Trophoblast cell (in vitro differentiated cells and primary cell): Measurements from ENCODE around the gene TMOD3.

ENCODE experiments used
- DNase-seq, 2 donors: peaks; one replicate each; pipeline ENCODE4 v3.0.0-alpha.2; 2016
- H2AFZ ChIP-seq: 2 replicates; pipeline ENCODE4 v1.6.1; 2013; ENCODE audit warnings: low read length, moderate library complexity, mild to moderate bottlenecking; ENCODE audit not compliant: insufficient read depth, poor library complexity
- H2AK5ac ChIP-seq: 2 replicates; pipeline ENCODE4 v1.6.1; 2013; ENCODE audit warnings: mild to moderate bottlenecking, low read length
- H2BK120ac ChIP-seq: 2 replicates; pipeline ENCODE4 v1.6.1; 2013; ENCODE audit warnings: low read length, mild to moderate bottlenecking, moderate library complexity; ENCODE audit not compliant: insufficient read depth, poor library complexity
- H2BK12ac ChIP-seq: 2 replicates; pipeline ENCODE4 v1.6.1; 2013; ENCODE audit warnings: mild to moderate bottlenecking, low read length, moderate library complexity
- H2BK5ac ChIP-seq: 2 replicates; pipeline ENCODE4 v1.6.1; 2013; ENCODE audit warnings: low read length, low read depth, moderate library complexity, mild to moderate bottlenecking; ENCODE audit not compliant: poor library complexity
- H3K14ac ChIP-seq: 2 replicates; pipeline ENCODE4 v1.6.1; 2013; ENCODE audit warnings: mild to moderate bottlenecking, low read length
- H3K18ac ChIP-seq: 2 replicates; pipeline ENCODE4 v1.6.1; 2013; ENCODE audit warnings: mild to moderate bottlenecking, low read length
- H3K23ac ChIP-seq: 2 replicates; pipeline ENCODE4 v1.6.1; 2013; ENCODE audit warnings: low read length
- H3K27ac ChIP-seq: 2 replicates; pipeline ENCODE4 v1.5.1; 2013; ENCODE audit warnings: low read depth, mild to moderate bottlenecking, inconsistent platforms, low read length, moderate library complexity
- H3K27me3 ChIP-seq: 2 replicates; pipeline ENCODE4 v1.6.1; 2013; ENCODE audit warnings: inconsistent platforms, mild to moderate bottlenecking, low read length, moderate library complexity; ENCODE audit not compliant: insufficient read depth
- H3K36me3 ChIP-seq, 2 experiments: 1 replicate in 1 of 2; 2 replicates in 1 of 2; pipeline ENCODE4 v1.6.1; 2013; ENCODE audit warnings: low read length in 2 of 2, mild to moderate bottlenecking in 2 of 2, moderate library complexity in 1 of 2; ENCODE audit not compliant: insufficient read depth in 2 of 2, control insufficient read depth in 1 of 2
- H3K4ac ChIP-seq: 2 replicates; pipeline ENCODE4 v1.6.1; 2013; ENCODE audit warnings: low read depth, mild to moderate bottlenecking, low read length, moderate library complexity
- H3K4me1 ChIP-seq, 2 experiments: 1 replicate in 1 of 2; 2 replicates in 1 of 2; pipeline ENCODE4 v1.6.1; 2013; ENCODE audit warnings: low read length in 2 of 2, mild to moderate bottlenecking in 2 of 2, moderate library complexity in 1 of 2; ENCODE audit not compliant: insufficient read depth in 2 of 2, control insufficient read depth in 1 of 2
- H3K4me2 ChIP-seq: 2 replicates; pipeline ENCODE4 v1.6.1; 2013; ENCODE audit warnings: inconsistent platforms, mild to moderate bottlenecking, low read length, moderate library complexity
- H3K4me3 ChIP-seq: 2 replicates; pipeline ENCODE4 v1.5.1; 2013; ENCODE audit warnings: mild to moderate bottlenecking, low read depth, low read length, inconsistent platforms
- H3K79me1 ChIP-seq: one replicate; pipeline ENCODE4 v1.6.1; 2013; ENCODE audit warnings: low read length
- H3K79me2 ChIP-seq: 2 replicates; pipeline ENCODE4 v1.6.1; 2013; ENCODE audit warnings: low read length, mild to moderate bottlenecking; ENCODE audit not compliant: control insufficient read depth, insufficient read depth, poor library complexity
- H3K9ac ChIP-seq: 2 replicates; pipeline ENCODE4 v1.6.1; 2013; ENCODE audit warnings: mild to moderate bottlenecking, low read length
- H3K9me3 ChIP-seq: 2 replicates; pipeline ENCODE4 v1.6.1; 2013; ENCODE audit warnings: low read depth, mild to moderate bottlenecking, control low read depth, inconsistent platforms, low read length; ENCODE audit not compliant: insufficient read depth
- H4K12ac ChIP-seq: 2 replicates; pipeline ENCODE4 v1.6.1; 2013; ENCODE audit warnings: low read depth, mild to moderate bottlenecking, low read length, moderate library complexity
- H4K8ac ChIP-seq: 2 replicates; pipeline ENCODE4 v1.6.1; 2013; ENCODE audit warnings: low read depth, mild to moderate bottlenecking, low read length, moderate library complexity
- H4K91ac ChIP-seq: one replicate; pipeline ENCODE4 v1.6.1; 2013; ENCODE audit warnings: low read depth, mild to moderate bottlenecking, low read length, moderate library complexity
- WGBS: extraction: QIAGEN DNeasy Blood & Tissue Kit; methylation state at CpG from one replicate; pipeline ENCODE4 v1.1.7; 2013; ENCODE audit warnings: missing lambda C conversion rate; ENCODE audit not compliant: insufficient read length, insufficient coverage; ENCODE audit errors: extremely low coverage; 5-methylcytosine and 5-hydroxymethylcytosine counted together

TMOD3 gene

GRCh38 chr15:51802593-51802992 lies 26.9 kb upstream of the TMOD3 start:
- no peak overlapping the region for H3K18ac ChIP-seq
- no peaks in the 10 kb centered on the region for H3K79me2 ChIP-seq
- no peak overlapping the region for H3K4me2 ChIP-seq
- H3K79me1 ChIP-seq: no peaks in the 10 kb centered on the region
- no peak overlapping the region for H4K8ac ChIP-seq
- no peak overlapping the region for H4K91ac ChIP-seq
- H3K9me3 ChIP-seq: no peaks in the 10 kb centered on the region
- no peaks in the 10 kb centered on the region for H3K4me1 ChIP-seq
- WGBS: no CpG with 5 or more reads among the region's 5 CpGs
- peak; percentile 37 to 91 for DNase-seq
- no peak overlapping the region for H3K23ac ChIP-seq
- no peak overlapping the region for H2BK12ac ChIP-seq
- H2BK120ac ChIP-seq: no peak overlapping the region
- H2AFZ ChIP-seq: no peak overlapping the region
- no peak overlapping the region for H4K12ac ChIP-seq
- no peak overlapping the region for H3K27ac ChIP-seq
- H3K14ac ChIP-seq: no peak overlapping the region
- no peak overlapping the region for H2AK5ac ChIP-seq
- H3K4me3 ChIP-seq: no peak overlapping the region
- H3K27me3 ChIP-seq: no peaks in the 10 kb centered on the region
- H2BK5ac ChIP-seq: no peak overlapping the region
- no peaks in the 10 kb centered on the region for H3K36me3 ChIP-seq
- no peak overlapping the region for H3K9ac ChIP-seq
- no peak overlapping the region for H3K4ac ChIP-seq

DNA sequence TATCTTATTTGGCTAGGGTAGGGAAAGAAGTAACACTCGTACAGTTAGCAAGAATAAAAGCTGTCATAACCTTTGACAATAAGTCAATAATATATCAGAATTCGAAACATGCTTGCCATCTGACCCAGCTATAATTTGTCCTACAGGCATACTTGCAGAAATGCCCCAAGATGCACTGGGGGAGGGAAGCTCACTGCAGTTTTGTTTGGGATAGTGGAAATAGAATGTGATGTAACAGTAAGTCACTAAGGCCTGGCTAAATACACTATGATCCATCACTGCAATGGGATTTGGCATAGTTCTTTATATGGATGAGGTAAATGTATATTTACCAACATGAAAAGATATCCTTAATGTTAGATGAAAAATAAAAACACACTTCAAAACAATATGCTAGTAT lies 25.5 kb upstream of the TMOD3 start:
- H3K4me2 ChIP-seq: no peak overlapping the region
- H2AK5ac ChIP-seq: no peak overlapping the region
- H3K18ac ChIP-seq: no peak overlapping the region
- H3K4me3 ChIP-seq: no peak overlapping the region
- no peak overlapping the region for H3K9ac ChIP-seq
- H2BK12ac ChIP-seq: no peak overlapping the region
- no peak overlapping the region for H4K8ac ChIP-seq
- H3K27ac ChIP-seq: no peak overlapping the region
- no peaks in the 10 kb centered on the region for H3K36me3 ChIP-seq
- H3K9me3 ChIP-seq: no peaks in the 10 kb centered on the region
- H4K12ac ChIP-seq: no peak overlapping the region
- H3K4me1 ChIP-seq: no peaks in the 10 kb centered on the region
- no peak overlapping the region for H2BK120ac ChIP-seq
- no peak overlapping the region for H3K4ac ChIP-seq
- no peaks in the 10 kb centered on the region for H3K27me3 ChIP-seq
- no peaks in the 10 kb centered on the region for H3K79me2 ChIP-seq
- no peak overlapping the region for H2AFZ ChIP-seq
- no peak overlapping the region for H2BK5ac ChIP-seq
- DNase-seq: peak; percentile 16 to 60
- H3K79me1 ChIP-seq: no peaks in the 10 kb centered on the region
- H3K23ac ChIP-seq: no peak overlapping the region
- H3K14ac ChIP-seq: no peak overlapping the region
- H4K91ac ChIP-seq: no peak overlapping the region
- no CpG with 5 or more reads among the region's 2 CpGs for WGBS

GRCh38 chr15:51806123-51806522 lies 23.3 kb upstream of the TMOD3 start:
- no peaks in the 10 kb centered on the region for H3K79me2 ChIP-seq
- no peak overlapping the region for H3K4me3 ChIP-seq
- H4K8ac ChIP-seq: no peak overlapping the region
- H3K18ac ChIP-seq: no peak overlapping the region
- H4K12ac ChIP-seq: no peak overlapping the region
- no peak overlapping the region for H3K4me2 ChIP-seq
- no CpG with 5 or more reads among the region's 2 CpGs for WGBS
- peak overlapping the region; percentile 76 for H3K9ac ChIP-seq
- H2BK5ac ChIP-seq: no peak overlapping the region
- H2AFZ ChIP-seq: no peak overlapping the region
- no peak overlapping the region for H3K4ac ChIP-seq
- no peak overlapping the region for H2AK5ac ChIP-seq
- H3K36me3 ChIP-seq: no peaks in the 10 kb centered on the region
- H2BK120ac ChIP-seq: no peak overlapping the region
- H3K23ac ChIP-seq: no peak overlapping the region
- H3K14ac ChIP-seq: no peak overlapping the region
- H3K27ac ChIP-seq: no peak overlapping the region
- DNase-seq: no peak
- H3K27me3 ChIP-seq: no peaks in the 10 kb centered on the region
- H3K79me1 ChIP-seq: no peaks in the 10 kb centered on the region
- no peak overlapping the region for H4K91ac ChIP-seq
- H2BK12ac ChIP-seq: no peak overlapping the region
- H3K9me3 ChIP-seq: no peaks in the 10 kb centered on the region
- no peaks in the 10 kb centered on the region for H3K4me1 ChIP-seq

GRCh38 chr15:51809457-51809856 lies 20.0 kb upstream of the TMOD3 start:
- H3K79me1 ChIP-seq: no peaks in the 10 kb centered on the region
- no peak overlapping the region for H3K9ac ChIP-seq
- DNase-seq: no peak
- no peak overlapping the region for H3K14ac ChIP-seq
- H2BK12ac ChIP-seq: no peak overlapping the region
- no CpG with 5 or more reads among the region's 1 CpG for WGBS
- H3K27me3 ChIP-seq: no peaks in the 10 kb centered on the region
- no peak overlapping the region for H3K27ac ChIP-seq
- no peak overlapping the region for H2AK5ac ChIP-seq
- no peaks in the 10 kb centered on the region for H3K4me1 ChIP-seq
- H4K91ac ChIP-seq: no peak overlapping the region
- no peak overlapping the region for H3K4me2 ChIP-seq
- H4K12ac ChIP-seq: no peak overlapping the region
- H3K4ac ChIP-seq: no peak overlapping the region
- no peak overlapping the region for H2AFZ ChIP-seq
- no peak overlapping the region for H2BK5ac ChIP-seq
- H3K18ac ChIP-seq: no peak overlapping the region
- H3K23ac ChIP-seq: no peak overlapping the region
- no peaks in the 10 kb centered on the region for H3K36me3 ChIP-seq
- H3K9me3 ChIP-seq: no peaks in the 10 kb centered on the region
- H4K8ac ChIP-seq: no peak overlapping the region
- H2BK120ac ChIP-seq: no peak overlapping the region
- no peaks in the 10 kb centered on the region for H3K79me2 ChIP-seq
- no peak overlapping the region for H3K4me3 ChIP-seq
